Fibroblast of pulmonary artery (primary cell): Measurements from ENCODE around the gene INPP4A.

Experiments used
- DNase-seq: peaks from one replicate; pipeline ENCODE4 v3.0.0-alpha.2; 2010; ENCODE audit warnings: low read depth
- H3K4me3 ChIP-seq: replicated peaks from 2 replicates; pipeline ENCODE4 v1.5.1; 2011; ENCODE audit warnings: low read depth, mild to moderate bottlenecking, control low read depth, low read length, moderate library complexity
- CTCF ChIP-seq: IDR thresholded peaks from 2 replicates; pipeline ENCODE4 v1.5.1; 2011; ENCODE audit warnings: mild to moderate bottlenecking, control low read depth, low read length, inconsistent platforms; ENCODE audit errors: missing control alignments

Gene INPP4A

GRCh38 chr2:98460573-98461497 lies 16.2 kb downstream of the INPP4A start:
- no peak for DNase-seq
- TF ChIP-seq CTCF = no peak
- no peak overlapping the region for H3K4me3 ChIP-seq

- peak; percentile 24 for DNase-seq
- H3K4me3 ChIP-seq = no peak overlapping the region
- no peak for TF ChIP-seq CTCF
Measured at GRCh38 chr2:98461498-98462049, 16.9 kb downstream of the INPP4A start.

- DNase-seq = no peak
- no peak overlapping the region for H3K4me3 ChIP-seq
- no peak for TF ChIP-seq CTCF
Measured at GRCh38 chr2:98463081-98463481, 18.4 kb downstream of the INPP4A start.

- no peak for DNase-seq
- H3K4me3 ChIP-seq = no peak overlapping the region
- TF ChIP-seq CTCF = no peak
Measured at GRCh38 chr2:98463551-98463971, 18.9 kb downstream of the INPP4A start.

- no peak overlapping the region for H3K4me3 ChIP-seq
- TF ChIP-seq CTCF = no peak
- no peak for DNase-seq
Measured at GRCh38 chr2:98463988-98464771, 19.5 kb downstream of the INPP4A start.

- H3K4me3 ChIP-seq = no peak overlapping the region
Measured at GRCh38 chr2:98464772-98465310, 20.2 kb downstream of the INPP4A start.

More at GRCh38 chr2:98464772-98465310, 20.2 kb downstream of the INPP4A start:
- TF ChIP-seq CTCF = no peak
- no peak for DNase-seq
